SW480 (cell line): Measurements from ENCODE around the gene B3GNT2.
"Not testable (repeated sequence)": the region's sequence is repeated elsewhere in the genome, so short reads cannot be mapped to it uniquely, and the experiment has no call there.

ENCODE experiments used
- DNase-seq: peaks from one replicate; pipeline ENCODE4 v3.0.0-alpha.2; 2016; ENCODE audit warnings: low spot score

Gene B3GNT2

GRCh38 chr2:62195421-62196277 lies at the start of gene B3GNT2:
Gene B3GNT2, plus strand, starts transcription at chr2:62196115. Its CDS starts 26,106 bp downstream, at chr2:62222221.
- DNase-seq: peak; percentile 84

- not testable (repeated sequence) for DNase-seq
These were observed 49.1 kb upstream of the B3GNT2 start for GRCh38 chr2:62146790-62147189.

- DNase-seq: no peak
These were observed 48.2 kb upstream of the B3GNT2 start for GRCh38 chr2:62147610-62148301.

- no peak for DNase-seq
These were observed 46.2 kb upstream of the B3GNT2 start for GRCh38 chr2:62149708-62150107.

- no peak for DNase-seq
These were observed 45.2 kb upstream of the B3GNT2 start for GRCh38 chr2:62150597-62151305.

- no peak for DNase-seq
These were observed 44.6 kb upstream of the B3GNT2 start for GRCh38 chr2:62151306-62151638.

- no peak for DNase-seq
These were observed 43.9 kb upstream of the B3GNT2 start for GRCh38 chr2:62152000-62152399.

GRCh38 chr2:62156861-62157496 lies 38.9 kb upstream of the B3GNT2 start:
- DNase-seq: no peak

GRCh38 chr2:62158444-62159121 lies 37.3 kb upstream of the B3GNT2 start:
- DNase-seq: no peak

GRCh38 chr2:62160691-62161090 lies 35.2 kb upstream of the B3GNT2 start:
- DNase-seq: not testable (repeated sequence)

GRCh38 chr2:62163106-62163831 lies 32.6 kb upstream of the B3GNT2 start:
- no peak for DNase-seq

- no peak for DNase-seq
These were observed 32.1 kb upstream of the B3GNT2 start for GRCh38 chr2:62163834-62164233.

GRCh38 chr2:62175728-62176127 lies 20.2 kb upstream of the B3GNT2 start:
- no peak for DNase-seq

GRCh38 chr2:62176801-62177200 lies 19.1 kb upstream of the B3GNT2 start:
- DNase-seq: no peak

- DNase-seq: no peak
These were observed 18.4 kb upstream of the B3GNT2 start for GRCh38 chr2:62177392-62178049.

- DNase-seq: no peak
These were observed 17.1 kb upstream of the B3GNT2 start for GRCh38 chr2:62178741-62179271.

- no peak for DNase-seq
These were observed 14.9 kb upstream of the B3GNT2 start for GRCh38 chr2:62180975-62181374.

- no peak for DNase-seq
These were observed 14.1 kb upstream of the B3GNT2 start for GRCh38 chr2:62181843-62182242.

GRCh38 chr2:62184512-62185230 lies 11.2 kb upstream of the B3GNT2 start:
- DNase-seq: no peak
